OCI-LY3 (cell line): ENCODE measurements around the gene PLCB4.

Experiments
- CTCF ChIP-seq: fragments of 200-600, 300-600 bp; sonication (generic); IDR thresholded peaks from 2 replicates; pipeline ENCODE4 v1.5.1; 2014; ENCODE audit warnings: antibody characterized with exemption, low read length, low read depth
- EZH2phosphoT487 ChIP-seq: fragments of 200-600 bp; shearing (Covaris generic); IDR thresholded peaks from 2 replicates; pipeline ENCODE4 v1.6.1; 2018; ENCODE audit warnings: antibody characterized with exemption, mixed run types, low read depth

- no peak for TF ChIP-seq EZH2phosphoT487
- TF ChIP-seq CTCF: no peak
Observed at GRCh38 chr20:9506964-9507369, 438.1 kb downstream of the PLCB4 start.
